OCI-LY7 (cell line): Measurements from ENCODE around the gene LRRC8D. TPM values are rescaled to one million over a fixed set of nuclear protein-coding genes. Genes with fewer than 3 reads are reported as not detected.
"Not testable (repeated sequence)": the region's sequence is repeated elsewhere in the genome, so short reads cannot be mapped to it uniquely, and the experiment has no call there.

Experiments used
- BruUV-seq: library from RNA; stranded (reverse); fragments of 400-500 nt; replicated peaks from 2 replicates; lab custom pipeline; 2021; lab: Mats Ljungman, UMichigan
- CTCF ChIA-PET: fragments of 300-600 bp; sonication (Branson Sonifier 250); formaldehyde crosslinking; loops from one replicate; lab custom pipeline; 2022; ENCODE audit warnings: antibody characterized with exemption; ENCODE audit not compliant: unreplicated experiment; lab: Charles Lee
- POLR2A ChIA-PET: fragments of 300-600 bp; sonication (Branson Sonifier 250); formaldehyde crosslinking; loops from one replicate; lab custom pipeline; 2022; ENCODE audit warnings: antibody characterized with exemption; lab: Charles Lee
- DNase-seq: peaks from one replicate; pipeline ENCODE4 v3.0.0-alpha.2; 2015; ENCODE audit warnings: low spot score
- H2AFZ ChIP-seq: fragments of 200-600 bp; sonication (generic), shearing (Covaris generic); 2 replicates; pipeline ENCODE4 v1.6.1; 2014; ENCODE audit warnings: mild to moderate bottlenecking, antibody characterized with exemption, low read length, moderate library complexity
- H3K27ac ChIP-seq: fragments of 200-600 bp; sonication (generic); 2 replicates; pipeline ENCODE4 v1.5.1; 2014; ENCODE audit warnings: mixed run types, low read depth, mild to moderate bottlenecking, moderate library complexity, low read length, inconsistent platforms; ENCODE audit not compliant: poor library complexity, severe bottlenecking
- H3K36me3 ChIP-seq: fragments of 200-600 bp; sonication (generic); 2 replicates; pipeline ENCODE4 v1.6.1; 2014; ENCODE audit warnings: mild to moderate bottlenecking, antibody characterized with exemption, low read length, moderate library complexity, mixed read lengths; ENCODE audit not compliant: insufficient read depth
- H3K4me1 ChIP-seq: fragments of 200-600 bp; sonication (generic); 2 replicates; pipeline ENCODE4 v1.5.1; 2014; ENCODE audit warnings: mild to moderate bottlenecking, low read length; ENCODE audit not compliant: insufficient read depth, poor library complexity, severe bottlenecking
- H3K4me2 ChIP-seq: fragments of 200-600 bp; sonication (generic); 2 replicates; pipeline ENCODE4 v1.6.1; 2014; ENCODE audit warnings: mild to moderate bottlenecking, low read length
- H3K4me3 ChIP-seq: fragments of 200-600 bp; sonication (generic); 2 replicates; pipeline ENCODE4 v1.5.1; 2014; ENCODE audit warnings: mild to moderate bottlenecking, low read depth, low read length; ENCODE audit not compliant: poor library complexity, severe bottlenecking
- H3K79me2 ChIP-seq: fragments of 200-600 bp; sonication (generic); 2 replicates; pipeline ENCODE4 v1.6.1; 2016; ENCODE audit warnings: low read depth, mild to moderate bottlenecking, low read length, moderate library complexity, mixed read lengths; ENCODE audit not compliant: insufficient read depth
- H3K9me2 ChIP-seq: fragments of 200-600 bp; sonication (generic); 2 replicates; pipeline ENCODE4 v1.6.1; 2016; ENCODE audit warnings: mild to moderate bottlenecking, low read length, mixed read lengths; ENCODE audit not compliant: insufficient read depth
- H3K9me3 ChIP-seq: fragments of 200-600 bp; sonication (generic); 2 replicates; pipeline ENCODE4 v1.6.1; 2014; ENCODE audit warnings: mild to moderate bottlenecking, mixed run types, low read length, mixed read lengths
- H4K20me1 ChIP-seq: fragments of 200-600 bp; sonication (generic); 2 replicates; pipeline ENCODE4 v1.6.1; 2014; ENCODE audit warnings: mild to moderate bottlenecking, antibody characterized with exemption, low read length, moderate library complexity, mixed read lengths; ENCODE audit not compliant: insufficient read depth
- EZH2phosphoT487 ChIP-seq: fragments of 200-600 bp; sonication (generic); IDR thresholded peaks from 2 replicates; pipeline ENCODE4 v1.6.1; 2018; ENCODE audit warnings: low read depth, borderline replicate concordance, mild to moderate bottlenecking, mixed run types, antibody characterized with exemption, low read length, moderate library complexity, mixed read lengths
- intact Hi-C: fragments of 100-400 bp; cut with micrococcal nuclease; formaldehyde crosslinking; loops from one replicate; pipeline ENCODE4 v1.10.0; 2022; ENCODE audit not compliant: unreplicated experiment
- total RNA-seq, 2 experiments: library from RNA; depleted of rRNA in 1 of 2; stranded (reverse); fragments of >200 nt in 1 of 2; shearing (Covaris generic) in 1 of 2; gene quantifications; 2 replicates each; pipeline ENCODE4 v1.2.3, GENCODE V29; 2014 to 2022
- TF ChIP-seq, protein P1 (sequence below): fragments of 200-600 bp; sonication (generic); conservative IDR thresholded peaks from 2 replicates; pipeline ENCODE4 v1.5.1; 2014; ENCODE audit warnings: mild to moderate bottlenecking, antibody characterized with exemption, low read length, moderate library complexity, mixed read lengths

LRRC8D gene
- total RNA-seq, 2 experiments from 2014 or later, result 23.8 to 37.1 TPM

DNA sequence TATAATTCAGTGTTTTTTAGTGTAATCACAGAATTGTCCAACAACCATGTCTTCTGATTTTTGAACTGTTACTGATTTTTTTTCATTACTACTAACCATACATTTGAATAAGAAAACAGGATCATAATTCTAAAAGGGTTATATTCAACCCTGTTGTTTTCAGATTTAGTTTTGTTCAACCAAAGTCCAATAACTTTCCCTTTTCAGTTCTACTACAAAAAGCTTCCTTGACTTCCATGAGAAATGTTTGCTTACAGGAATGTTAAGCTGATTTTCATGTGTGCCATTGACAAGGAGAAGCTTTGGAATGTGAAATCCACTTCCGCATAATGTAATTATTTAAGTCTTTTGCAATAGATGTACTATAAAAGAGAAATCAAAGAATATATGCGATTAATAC is 102.1 kb downstream of the LRRC8D start:
- Histone ChIP-seq H3K4me3 (no peak overlapping the region), H4K20me1 (no peaks in the 10 kb centered on the region), H3K9me2 (no peaks in the 10 kb centered on the region), H2AFZ (no peak overlapping the region), H3K9me3 (peaks cover 16% of the 10 kb centered on the region; the same call in 1 of the 2 replicates), H3K79me2 (no peaks in the 10 kb centered on the region), H3K4me1 (no peaks in the 10 kb centered on the region), H3K27ac (no peak overlapping the region), H3K4me2 (no peak overlapping the region), H3K36me3 (peaks cover 29% of the 10 kb centered on the region)
- intact Hi-C loops, result no loop called here
- CTCF ChIA-PET, result no interaction called here
- POLR2A ChIA-PET, result interaction anchor here (0.7 kb wide), 1 partner anchor 13 kb away, joined by 3 read pairs; no protein-coding TSS in a partner anchor
- no peak for DNase-seq
- BruUV-seq, result no TSS peak
- TF ChIP-seq, protein P1, sequence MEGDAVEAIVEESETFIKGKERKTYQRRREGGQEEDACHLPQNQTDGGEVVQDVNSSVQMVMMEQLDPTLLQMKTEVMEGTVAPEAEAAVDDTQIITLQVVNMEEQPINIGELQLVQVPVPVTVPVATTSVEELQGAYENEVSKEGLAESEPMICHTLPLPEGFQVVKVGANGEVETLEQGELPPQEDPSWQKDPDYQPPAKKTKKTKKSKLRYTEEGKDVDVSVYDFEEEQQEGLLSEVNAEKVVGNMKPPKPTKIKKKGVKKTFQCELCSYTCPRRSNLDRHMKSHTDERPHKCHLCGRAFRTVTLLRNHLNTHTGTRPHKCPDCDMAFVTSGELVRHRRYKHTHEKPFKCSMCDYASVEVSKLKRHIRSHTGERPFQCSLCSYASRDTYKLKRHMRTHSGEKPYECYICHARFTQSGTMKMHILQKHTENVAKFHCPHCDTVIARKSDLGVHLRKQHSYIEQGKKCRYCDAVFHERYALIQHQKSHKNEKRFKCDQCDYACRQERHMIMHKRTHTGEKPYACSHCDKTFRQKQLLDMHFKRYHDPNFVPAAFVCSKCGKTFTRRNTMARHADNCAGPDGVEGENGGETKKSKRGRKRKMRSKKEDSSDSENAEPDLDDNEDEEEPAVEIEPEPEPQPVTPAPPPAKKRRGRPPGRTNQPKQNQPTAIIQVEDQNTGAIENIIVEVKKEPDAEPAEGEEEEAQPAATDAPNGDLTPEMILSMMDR, result no peak
- no peak for TF ChIP-seq EZH2phosphoT487

- no peak overlapping the region for H2AFZ ChIP-seq
- no TSS peak for BruUV-seq
- intact Hi-C loops, result no loop called here
- no peak overlapping the region for H3K4me2 ChIP-seq
- POLR2A ChIA-PET, result interaction anchor here (0.7 kb wide), 1 partner anchor 14 kb away, joined by 3 read pairs; no protein-coding TSS in a partner anchor
- H4K20me1 ChIP-seq, result no peaks in the 10 kb centered on the region
- DNase-seq, result no peak
- H3K9me3 ChIP-seq, result peaks cover 16% of the 10 kb centered on the region; the same call in 1 of the 2 replicates
- H3K27ac ChIP-seq, result no peak overlapping the region
- no peaks in the 10 kb centered on the region for H3K79me2 ChIP-seq
- H3K4me3 ChIP-seq, result no peak overlapping the region
- peaks cover 29% of the 10 kb centered on the region for H3K36me3 ChIP-seq
- CTCF ChIA-PET, result no interaction called here
- TF ChIP-seq, protein P1, result no peak
- no peak for TF ChIP-seq EZH2phosphoT487
- peaks cover 3% of the 10 kb centered on the region for H3K4me1 ChIP-seq
- no peaks in the 10 kb centered on the region for H3K9me2 ChIP-seq
Measured at GRCh38 chr1:89923517-89923916, 102.7 kb downstream of the LRRC8D start.

DNA sequence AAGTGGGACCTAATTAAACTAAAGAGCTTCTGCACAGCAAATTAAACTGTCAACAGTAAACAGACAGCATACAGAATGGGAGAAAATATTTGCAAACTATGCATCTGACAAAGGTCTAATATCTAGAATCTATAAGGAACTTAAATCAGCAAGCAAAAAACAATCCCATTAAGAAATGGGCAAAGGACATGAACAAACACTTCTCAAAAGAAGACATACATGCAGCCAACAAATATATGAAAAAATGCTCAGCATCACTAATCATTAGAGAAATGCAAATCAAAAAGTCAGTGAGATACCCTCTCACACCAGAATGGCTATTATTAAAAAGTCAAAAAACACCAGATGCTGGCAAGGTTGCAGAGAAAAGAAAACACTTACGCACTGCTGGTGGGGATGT is 103.2 kb downstream of the LRRC8D start:
- H3K4me1 ChIP-seq, H2AFZ ChIP-seq, H4K20me1 ChIP-seq, DNase-seq, H3K4me2 ChIP-seq, H3K27ac ChIP-seq, POLR2A ChIA-PET, CTCF ChIA-PET, intact Hi-C loops, H3K9me2 ChIP-seq, H3K79me2 ChIP-seq, H3K4me3 ChIP-seq, BruUV-seq: not testable (repeated sequence)
- Histone ChIP-seq H3K36me3 (peaks cover 29% of the 10 kb centered on the region), H3K9me3 (peaks cover 16% of the 10 kb centered on the region; the same call in 1 of the 2 replicates)
